HepG2 (cell line): ENCODE results near the gene ACTA2. TPM values are rescaled to one million over a fixed set of nuclear protein-coding genes. Genes with fewer than 3 reads are reported as not detected.

ENCODE experiments used
- ATAC-seq: fragments of 200-7000 bp; cut with Tn5 transposase; 3 replicates; pipeline ENCODE4 v1.9.1; 2020; ENCODE audit warnings: mild to moderate bottlenecking, moderate library complexity
- BruUV-seq: library from RNA; stranded (reverse); fragments of 400-500 nt; replicated peaks from 2 replicates; lab custom pipeline; 2021; lab: Mats Ljungman, UMichigan
- CTCF ChIA-PET: fragments of 300-600 bp; formaldehyde crosslinking; extraction: SDS; loops from one replicate; lab custom pipeline; 2021; ENCODE audit warnings: low total read pairs, inconsistent platforms, low intra/inter-chr PET ratio; lab: Yijun Ruan, JAX
- POLR2A ChIA-PET: fragments of 350-600 bp; sonication (Branson Sonifier 250); formaldehyde crosslinking; loops from one replicate; lab custom pipeline; 2020; ENCODE audit warnings: antibody characterized with exemption, inconsistent platforms; lab: Yijun Ruan, JAX
- DNase-seq: peaks from one replicate; pipeline ENCODE4 v3.0.0-alpha.2; 2015; ENCODE audit warnings: low spot score
- FAIRE-seq: peaks from 3 replicates; lab custom pipeline; 2011; peaks lifted over from hg19 to GRCh38; lab: Jason Lieb, UNC
- H2AFZ ChIP-seq: one replicate; pipeline ENCODE4 v1.6.1; 2011; ENCODE audit warnings: low read length, inconsistent platforms
- H3K27ac ChIP-seq: fragments of 300-600 bp; 3 replicates; pipeline ENCODE4 v1.8.0; 2011; ENCODE audit warnings: mixed run types, mild to moderate bottlenecking, mixed read lengths, low read length, inconsistent platforms; ENCODE audit not compliant: insufficient read depth; ENCODE audit errors: extremely low read length
- H3K27me3 ChIP-seq, 2 experiments: fragments of 200-600 bp in 1 of 2; 2 replicates in 1 of 2; 3 replicates in 1 of 2; pipeline versions ENCODE4 v1.6.0 to v1.8.0; 2011; ENCODE audit warnings: low read length in 2 of 2, mild to moderate bottlenecking in 2 of 2, moderate library complexity in 2 of 2, inconsistent platforms in 1 of 2; ENCODE audit not compliant: insufficient read depth in 2 of 2, control insufficient read depth in 1 of 2
- H3K36me3 ChIP-seq, 2 experiments: fragments of 200-600 bp in 1 of 2; replicated peaks in 1 of 2; 2 replicates in 1 of 2; 3 replicates in 1 of 2; pipeline versions ENCODE4 v1.5.1 to v1.8.0; 2011; ENCODE audit warnings: low read length in 2 of 2, inconsistent platforms in 1 of 2; ENCODE audit not compliant: insufficient read depth in 2 of 2, control insufficient read depth in 1 of 2
- H3K4me1 ChIP-seq: 2 replicates; pipeline ENCODE4 v1.5.1; 2012; ENCODE audit warnings: low read length, inconsistent platforms; ENCODE audit not compliant: insufficient read depth
- H3K4me2 ChIP-seq: 2 replicates; pipeline ENCODE4 v1.6.0; 2011; ENCODE audit warnings: low read depth, low read length, inconsistent platforms
- H3K4me3 ChIP-seq, 3 experiments: fragments of 200-600 bp in 1 of 3; sonication (generic), shearing (Covaris generic) in 1 of 3; replicated peaks in 1 of 3; 2 replicates each; pipeline ENCODE4 v1.5.1; 2011 to 2016; ENCODE audit warnings: low read length in 3 of 3, inconsistent platforms in 2 of 3, low read depth in 2 of 3, mild to moderate bottlenecking in 2 of 3, control low read depth in 1 of 3, mixed read lengths in 1 of 3; ENCODE audit not compliant: insufficient read depth in 1 of 3
- H3K79me2 ChIP-seq: one replicate; pipeline ENCODE4 v1.6.1; 2011; ENCODE audit warnings: low read length, inconsistent platforms; ENCODE audit not compliant: insufficient read depth
- H3K9ac ChIP-seq: 2 replicates; pipeline ENCODE4 v1.6.0; 2011; ENCODE audit warnings: mild to moderate bottlenecking, low read depth, low read length, inconsistent platforms; ENCODE audit not compliant: insufficient read depth
- H3K9me3 ChIP-seq: 2 replicates; pipeline ENCODE4 v1.5.1; 2012; ENCODE audit warnings: mild to moderate bottlenecking, low read length
- H4K20me1 ChIP-seq: 2 replicates; pipeline ENCODE4 v1.6.0; 2011; ENCODE audit warnings: inconsistent platforms, mild to moderate bottlenecking, low read length, moderate library complexity; ENCODE audit not compliant: insufficient read depth
- ATM ChIP-seq: fragments of 450-650 bp; IDR thresholded peaks from 2 replicates; pipeline ENCODE4 v1.7.1; 2017; ENCODE audit warnings: mild to moderate bottlenecking, borderline replicate concordance
- GABPA ChIP-seq, 2 experiments: IDR thresholded peaks; 2 replicates each; pipeline ENCODE4 v1.6.1; 2011 to 2016; ENCODE audit warnings: low read depth in 2 of 2, low read length in 1 of 2, missing biosample characterization in 1 of 2, missing genetic modification characterization in 1 of 2
- GABPB1 ChIP-seq: IDR thresholded peaks from 2 replicates; pipeline ENCODE4 v1.6.1; 2016; ENCODE audit warnings: mild to moderate bottlenecking, missing genetic modification reagents, moderate library complexity, missing compliant biosample characterization
- HBP1 ChIP-seq: IDR thresholded peaks from 2 replicates; pipeline ENCODE4 v1.6.1; 2016; ENCODE audit warnings: low read depth, control low read depth
- KDM3A ChIP-seq: IDR thresholded peaks from 2 replicates; pipeline ENCODE4 v1.6.1; 2018; ENCODE audit warnings: low read depth, missing compliant biosample characterization
- MBD4 ChIP-seq: IDR thresholded peaks from 2 replicates; pipeline ENCODE4 v1.6.1; 2012; ENCODE audit warnings: low read length, inconsistent platforms, borderline replicate concordance
- MEF2D ChIP-seq: sonication (generic); formaldehyde crosslinking; IDR thresholded peaks from 2 replicates; pipeline ENCODE4 v1.5.1; 2020; ENCODE audit warnings: mild to moderate bottlenecking, missing genetic modification reagents
- MXD4 ChIP-seq: IDR thresholded peaks from 2 replicates; pipeline ENCODE4 v1.6.1; 2016; ENCODE audit warnings: mild to moderate bottlenecking, missing biosample characterization, missing genetic modification reagents
- RFX5 ChIP-seq: IDR thresholded peaks from 2 replicates; pipeline ENCODE4 v1.6.1; 2011; ENCODE audit warnings: low read depth, low read length, improper control_type of control experiment
- RORA ChIP-seq: sonication (generic); formaldehyde crosslinking; IDR thresholded peaks from 2 replicates; pipeline ENCODE4 v1.5.0; 2020; ENCODE audit warnings: mild to moderate bottlenecking, missing genetic modification reagents, moderate library complexity
- SMYD3 ChIP-seq: sonication (generic); formaldehyde crosslinking; IDR thresholded peaks from 2 replicates; pipeline ENCODE4 v1.8.1; 2023; ENCODE audit warnings: mild to moderate bottlenecking, missing genetic modification reagents
- ZBTB14 ChIP-seq: sonication (generic); formaldehyde crosslinking; IDR thresholded peaks from 2 replicates; pipeline ENCODE4 v1.4.0; 2020; ENCODE audit warnings: missing genetic modification reagents
- ZBTB7A ChIP-seq: sonication (generic); formaldehyde crosslinking; IDR thresholded peaks from 2 replicates; pipeline ENCODE4 v1.8.0; 2022; ENCODE audit warnings: mild to moderate bottlenecking, missing genetic modification reagents
- ZFP37 ChIP-seq: sonication (generic); formaldehyde crosslinking; IDR thresholded peaks from 2 replicates; pipeline ENCODE4 v1.4.0; 2020; ENCODE audit warnings: missing genetic modification reagents, borderline replicate concordance
- ZNF101 ChIP-seq: sonication (generic); formaldehyde crosslinking; IDR thresholded peaks from 2 replicates; pipeline ENCODE4 v1.4.0; 2020; ENCODE audit warnings: mild to moderate bottlenecking, low read depth, missing genetic modification reagents, borderline replicate concordance
- ZNF691 ChIP-seq: sonication (generic); formaldehyde crosslinking; IDR thresholded peaks from 2 replicates; pipeline ENCODE4 v1.4.0; 2020; ENCODE audit warnings: missing genetic modification reagents, low read depth, mild to moderate bottlenecking, borderline replicate concordance
- WGBS: methylation state at CpG from one replicate; pipeline ENCODE4 v1.1.6; 2017; ENCODE audit warnings: low lambda C conversion rate; 5-methylcytosine and 5-hydroxymethylcytosine counted together
- in situ Hi-C: cut with HindIII; loops from 2 replicates; pipeline ENCODE4 v1.10.0; 2017; ENCODE audit warnings: low pct_unique_long_range_greater_than_20kb; ENCODE audit not compliant: extremely low pct_ligation_motif_present
- intact Hi-C: fragments of 100-400 bp; cut with micrococcal nuclease; formaldehyde crosslinking; loops from one replicate; pipeline ENCODE4 v1.10.0; 2022; ENCODE audit not compliant: unreplicated experiment
- polyA plus RNA-seq, 8 experiments: library from polyadenylated mRNA; depleted of rRNA in 3 of 8; stranded (reverse) in 7 of 8; unstranded in 1 of 8; fragments of >200 nt; fragmentation: Illumina TruSeq in 4 of 8; extraction: Trizol in 4 of 8; gene quantifications; 2 replicates each; pipeline versions ENCODE4 v1.2.1 to v1.2.3, GENCODE V29; 2011 to 2016; ENCODE audit warnings: low read depth in 4 of 8, missing spikeins in 1 of 8, mixed read lengths in 1 of 8; ENCODE audit not compliant: insufficient read depth in 1 of 8
- total RNA-seq, 5 experiments: library from RNA; depleted of rRNA; stranded (reverse); fragments of >200 nt; fragmentation: Illumina TruSeq; extraction: Trizol; gene quantifications; 2 replicates each; pipeline ENCODE4 v1.2.3, GENCODE V29; 2016; ENCODE audit warnings: low read depth in 1 of 5
- TF ChIP-seq, protein P1 (sequence below): sonication (generic); formaldehyde crosslinking; IDR thresholded peaks from 2 replicates; pipeline ENCODE4 v1.9.0; 2021; ENCODE audit warnings: missing genetic modification reagents, mild to moderate bottlenecking, borderline replicate concordance
- TF ChIP-seq, protein P2 (sequence below): sonication (generic); formaldehyde crosslinking; IDR thresholded peaks from 2 replicates; pipeline ENCODE4 v1.4.0; 2020; ENCODE audit warnings: missing genetic modification reagents, borderline replicate concordance

ACTA2 gene
- total and polyA plus RNA-seq, 2 of the 13 experiments (the other 11 are each of a cell fraction or from before 2014, with no cell fraction given), result 21.8 to 59.9 TPM

DNA sequence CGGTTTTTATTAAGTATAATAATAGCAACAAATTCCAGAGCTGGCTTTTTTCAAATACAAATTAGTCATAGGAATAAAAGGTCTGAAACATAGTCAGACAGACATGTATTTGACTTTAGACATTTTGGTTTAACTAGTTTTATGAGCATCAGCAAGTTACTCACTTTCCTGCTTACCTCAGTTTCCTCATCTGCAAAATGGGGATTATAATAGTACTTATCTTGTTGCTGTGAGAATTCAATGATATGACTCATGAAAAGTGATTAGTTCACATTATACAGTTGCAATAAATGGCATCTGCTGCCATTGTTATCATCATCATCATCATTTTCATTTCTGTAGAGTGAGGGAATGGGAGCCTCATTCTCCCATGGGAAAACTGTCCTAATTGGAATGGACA lies 33.5 kb downstream of the ACTA2 start:
- no peak for ATAC-seq
- Histone ChIP-seq H3K36me3 (no peaks in the 10 kb centered on the region), H3K79me2 (no peaks in the 10 kb centered on the region), H3K27me3 (no peaks in the 10 kb centered on the region), H4K20me1 (no peaks in the 10 kb centered on the region), H3K27ac (no peak overlapping the region), H3K4me1 (no peaks in the 10 kb centered on the region), H3K9me3 (no peaks in the 10 kb centered on the region), H2AFZ (no peak overlapping the region), H3K4me2 (no peak overlapping the region), H3K4me3 (no peak overlapping the region), H3K9ac (no peak overlapping the region)
- FAIRE-seq, result no peak
- no peak for DNase-seq
- POLR2A ChIA-PET, result no interaction called here
- CTCF ChIA-PET, result no interaction called here
- in situ Hi-C loops, result no loop called here
- BruUV-seq, result no TSS peak
- intact Hi-C loops, result no loop called here
- 26% methylated on average over 1 of the region's 1 CpG for WGBS
- TF ChIP-seq SMYD3 (CRISPR knock-in tag) (no peak), GABPA (IDR thresholded peaks at IDR 0.05; ENCODE audit: low read depth, low read length) (no peak), GABPA (CRISPR knock-in tag; IDR thresholded peaks at IDR 0.05; ENCODE audit: low read depth) (no peak), ZNF101 (CRISPR knock-in tag) (no peak), HBP1 (no peak), ZNF691 (CRISPR knock-in tag) (no peak), RORA (no peak), ZFP37 (CRISPR knock-in tag) (no peak), MEF2D (CRISPR knock-in tag) (no peak), KDM3A (CRISPR knock-in tag) (no peak), MXD4 (no peak), ZBTB7A (CRISPR knock-in tag) (no peak), GABPB1 (CRISPR knock-in tag) (no peak), MBD4 (no peak), ATM (no peak), RFX5 (no peak), ZBTB14 (CRISPR knock-in tag) (no peak)
- TF ChIP-seq, protein P1, sequence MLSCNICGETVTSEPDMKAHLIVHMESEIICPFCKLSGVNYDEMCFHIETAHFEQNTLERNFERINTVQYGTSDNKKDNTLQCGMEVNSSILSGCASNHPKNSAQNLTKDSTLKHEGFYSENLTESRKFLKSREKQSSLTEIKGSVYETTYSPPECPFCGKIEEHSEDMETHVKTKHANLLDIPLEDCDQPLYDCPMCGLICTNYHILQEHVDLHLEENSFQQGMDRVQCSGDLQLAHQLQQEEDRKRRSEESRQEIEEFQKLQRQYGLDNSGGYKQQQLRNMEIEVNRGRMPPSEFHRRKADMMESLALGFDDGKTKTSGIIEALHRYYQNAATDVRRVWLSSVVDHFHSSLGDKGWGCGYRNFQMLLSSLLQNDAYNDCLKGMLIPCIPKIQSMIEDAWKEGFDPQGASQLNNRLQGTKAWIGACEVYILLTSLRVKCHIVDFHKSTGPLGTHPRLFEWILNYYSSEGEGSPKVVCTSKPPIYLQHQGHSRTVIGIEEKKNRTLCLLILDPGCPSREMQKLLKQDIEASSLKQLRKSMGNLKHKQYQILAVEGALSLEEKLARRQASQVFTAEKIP (CRISPR knock-in tag), result no peak
- TF ChIP-seq, protein P2, sequence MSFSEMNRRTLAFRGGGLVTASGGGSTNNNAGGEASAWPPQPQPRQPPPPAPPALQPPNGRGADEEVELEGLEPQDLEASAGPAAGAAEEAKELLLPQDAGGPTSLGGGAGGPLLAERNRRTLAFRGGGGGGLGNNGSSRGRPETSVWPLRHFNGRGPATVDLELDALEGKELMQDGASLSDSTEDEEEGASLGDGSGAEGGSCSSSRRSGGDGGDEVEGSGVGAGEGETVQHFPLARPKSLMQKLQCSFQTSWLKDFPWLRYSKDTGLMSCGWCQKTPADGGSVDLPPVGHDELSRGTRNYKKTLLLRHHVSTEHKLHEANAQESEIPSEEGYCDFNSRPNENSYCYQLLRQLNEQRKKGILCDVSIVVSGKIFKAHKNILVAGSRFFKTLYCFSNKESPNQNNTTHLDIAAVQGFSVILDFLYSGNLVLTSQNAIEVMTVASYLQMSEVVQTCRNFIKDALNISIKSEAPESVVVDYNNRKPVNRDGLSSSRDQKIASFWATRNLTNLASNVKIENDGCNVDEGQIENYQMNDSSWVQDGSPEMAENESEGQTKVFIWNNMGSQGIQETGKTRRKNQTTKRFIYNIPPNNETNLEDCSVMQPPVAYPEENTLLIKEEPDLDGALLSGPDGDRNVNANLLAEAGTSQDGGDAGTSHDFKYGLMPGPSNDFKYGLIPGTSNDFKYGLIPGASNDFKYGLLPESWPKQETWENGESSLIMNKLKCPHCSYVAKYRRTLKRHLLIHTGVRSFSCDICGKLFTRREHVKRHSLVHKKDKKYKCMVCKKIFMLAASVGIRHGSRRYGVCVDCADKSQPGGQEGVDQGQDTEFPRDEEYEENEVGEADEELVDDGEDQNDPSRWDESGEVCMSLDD (CRISPR knock-in tag), result no peak
